ENCODE data around the gene IL20RA.
"Not testable (repeated sequence)": the region's sequence is repeated elsewhere in the genome, so short reads cannot be mapped to it uniquely, and the experiment has no call there.

IL20RA gene

GRCh38 chr6:137005073-137005472 is 39.7 kb downstream of the IL20RA start:
- DNase-seq, result no peak

GRCh38 chr6:137002505-137002904 is 42.3 kb downstream of the IL20RA start:
- no peak for DNase-seq

DNA sequence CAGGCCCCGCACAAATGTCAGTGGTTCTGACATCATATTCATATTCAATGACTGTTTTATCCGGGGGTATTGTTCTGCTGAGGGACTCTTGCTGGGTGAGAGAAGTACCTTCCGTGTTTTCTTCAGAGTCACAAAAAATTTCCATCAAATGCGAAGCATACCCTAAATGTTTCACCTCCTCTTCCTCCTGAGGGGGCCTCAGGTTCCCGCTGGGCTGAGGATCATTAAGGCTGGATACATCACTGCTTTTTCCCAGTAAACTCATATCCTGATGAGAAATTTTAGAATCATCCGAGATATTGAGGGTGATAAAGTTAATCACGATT is 42.8 kb downstream of the IL20RA start:
- no peak for DNase-seq

DNA sequence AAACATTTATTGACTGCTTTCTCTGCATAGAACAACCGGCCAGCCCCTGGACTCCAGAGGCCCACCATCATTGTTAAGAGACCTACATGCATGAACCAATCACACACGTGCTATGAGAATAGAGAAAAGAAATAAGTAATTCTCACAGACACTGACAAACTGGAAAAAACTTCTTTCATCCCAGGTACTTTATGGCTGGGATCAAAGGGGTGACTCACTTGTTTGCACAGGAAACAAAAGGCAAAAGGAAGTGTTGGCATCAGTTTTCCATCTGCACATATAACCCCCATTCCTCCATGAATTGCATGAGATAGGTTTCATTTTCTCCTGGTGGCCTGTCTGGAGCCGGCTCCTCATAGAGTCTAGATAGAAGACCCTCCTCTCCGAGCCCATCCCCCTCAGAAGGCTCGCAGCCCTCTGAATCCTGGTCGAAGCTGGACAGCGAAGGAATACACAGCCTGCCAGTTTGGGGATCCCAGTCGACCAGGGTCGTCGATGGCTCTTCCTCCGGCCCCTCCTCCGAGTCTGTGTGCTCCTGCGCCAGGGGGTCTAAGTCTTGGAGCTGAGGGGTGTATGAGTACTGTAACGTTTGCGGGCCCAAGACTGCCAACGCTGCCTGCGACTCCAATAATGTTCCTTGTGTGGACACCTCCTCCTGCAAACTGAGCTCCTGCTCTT is 43.3 kb downstream of the IL20RA start:
- no peak for DNase-seq

GRCh38 chr6:137000825-137001224 is 43.9 kb downstream of the IL20RA start:
- DNase-seq, result no peak

GRCh38 chr6:136995521-136995920 is 49.2 kb downstream of the IL20RA start:
- DNase-seq, result no peak

DNA sequence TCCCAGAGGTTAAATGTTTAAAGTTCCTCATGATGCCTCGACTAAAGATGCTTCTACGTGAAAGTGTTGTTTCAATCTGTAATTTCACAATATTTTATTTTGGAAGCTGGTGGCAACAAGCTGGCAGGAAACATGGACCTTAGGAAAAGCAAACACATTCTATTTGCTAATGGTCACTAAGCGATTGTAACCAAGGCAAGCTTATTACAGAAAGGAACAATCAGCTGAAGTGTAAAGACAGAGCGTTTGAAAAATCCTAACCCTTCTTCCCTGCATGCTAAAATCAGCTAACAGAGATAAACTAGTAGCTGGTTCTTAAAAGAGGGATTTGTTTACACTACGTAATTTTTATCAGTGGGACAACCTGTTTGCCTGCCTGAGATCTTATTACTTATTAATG is 50.0 kb downstream of the IL20RA start:
- DNase-seq, result no peak

- DNase-seq, result no peak
These were observed 52.7 kb downstream of the IL20RA start for GRCh38 chr6:136992113-136992512.

DNA sequence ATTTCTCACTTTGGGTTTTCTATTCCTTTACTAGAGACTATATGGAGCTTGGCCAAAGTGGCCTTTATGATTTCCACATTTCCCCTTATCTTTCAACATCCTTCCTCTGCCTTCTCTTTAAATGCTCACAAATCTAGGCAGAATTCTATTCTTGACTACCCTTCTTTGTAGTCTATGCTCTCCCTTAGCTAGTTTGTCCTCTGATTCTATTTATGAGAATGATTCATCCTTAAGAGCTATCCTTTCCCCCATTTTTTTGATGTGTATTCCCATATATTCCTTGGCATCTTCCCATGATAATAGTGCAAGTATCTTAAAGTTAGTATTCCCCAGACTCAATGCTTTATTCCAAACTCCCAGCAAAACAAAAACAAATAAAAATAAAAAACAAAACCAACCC is 53.1 kb downstream of the IL20RA start:
- no peak for DNase-seq

GRCh38 chr6:136990754-136991153 is 54.0 kb downstream of the IL20RA start:
- DNase-seq, result no peak

DNA sequence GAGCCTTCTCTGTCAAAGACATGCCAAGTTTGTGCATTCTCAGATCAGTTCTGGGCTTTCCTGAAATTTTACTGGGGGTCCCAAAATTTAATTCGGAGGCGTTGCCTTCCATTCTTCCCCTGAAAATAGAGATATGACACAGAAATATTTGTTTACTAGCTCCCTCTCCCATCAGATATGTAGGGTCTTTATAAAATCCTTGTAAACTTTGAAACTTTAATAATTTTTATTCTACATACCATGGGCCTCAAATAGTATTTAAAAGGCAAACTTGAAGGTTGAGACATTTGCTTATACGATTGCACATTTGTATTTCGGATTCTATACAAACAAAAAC is 54.6 kb downstream of the IL20RA start:
- DNase-seq, result no peak

- no peak for DNase-seq
These were observed 55.1 kb downstream of the IL20RA start for GRCh38 chr6:136989571-136990241.

DNA sequence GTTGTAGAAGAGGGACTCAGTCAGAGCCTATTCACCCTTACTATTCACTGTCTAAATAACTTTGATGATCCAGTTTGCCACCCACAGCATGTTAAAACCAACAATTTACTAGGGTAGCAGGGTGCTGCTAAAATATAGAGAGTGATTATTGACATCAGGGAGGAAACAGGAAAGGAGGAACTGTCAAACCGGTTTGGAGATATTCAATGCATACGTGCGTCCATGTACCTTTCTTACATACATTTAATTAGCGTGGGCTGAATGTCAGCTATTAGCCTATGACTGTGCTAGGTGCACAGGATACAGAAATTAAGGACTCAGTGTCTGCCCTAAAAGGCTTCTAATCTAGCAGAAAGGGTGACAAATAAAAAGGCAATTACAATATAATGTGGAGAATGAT is 57.2 kb downstream of the IL20RA start:
- no peak for DNase-seq

GRCh38 chr6:136985502-136985901 is 59.3 kb downstream of the IL20RA start:
- no peak for DNase-seq

DNA sequence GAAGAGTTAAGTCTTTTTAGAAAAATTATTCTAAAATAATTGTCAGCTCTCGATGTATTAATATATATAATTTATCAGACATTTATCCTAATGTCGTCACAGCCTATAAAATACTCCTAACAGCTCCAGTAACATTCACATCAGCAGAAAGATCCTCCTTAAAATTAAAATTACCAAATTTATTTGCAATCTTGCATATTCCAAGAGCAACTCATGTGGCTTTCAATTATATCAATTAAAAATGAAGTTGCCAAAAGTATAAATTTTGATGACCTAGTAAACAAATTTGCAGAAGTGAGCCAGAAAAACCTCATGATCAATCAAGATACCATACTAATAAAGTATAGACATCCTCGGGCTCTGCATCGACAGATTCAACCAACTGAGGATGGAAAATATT is 60.2 kb downstream of the IL20RA start:
- DNase-seq, result no peak

GRCh38 chr6:136983687-136984086 is 61.1 kb downstream of the IL20RA start:
- no peak for DNase-seq

GRCh38 chr6:136982928-136983327 is 61.8 kb downstream of the IL20RA start:
- no peak for DNase-seq

- no peak for DNase-seq
These were observed 64.7 kb downstream of the IL20RA start for GRCh38 chr6:136980070-136980469.

DNA sequence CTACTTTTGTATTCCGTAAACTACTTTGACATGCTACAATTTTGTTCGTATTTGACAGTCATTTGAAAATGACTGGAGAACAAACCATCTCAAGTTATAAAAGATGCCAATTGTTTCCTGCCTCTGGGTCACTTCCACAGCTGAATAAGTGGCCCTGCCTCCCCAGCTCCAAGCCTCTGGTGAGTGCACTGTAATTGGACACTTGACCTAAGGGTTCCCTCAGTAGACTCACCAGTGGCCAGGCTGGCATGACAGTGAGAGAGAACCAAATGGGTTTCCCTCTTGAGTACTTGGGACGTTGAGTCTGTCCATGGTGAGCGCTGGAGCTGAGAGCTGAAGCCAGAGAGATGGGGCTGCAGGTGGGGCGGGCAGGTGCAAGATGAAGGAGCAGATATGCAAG is 65.6 kb downstream of the IL20RA start:
- DNase-seq, result no peak

- no peak for DNase-seq
These were observed 67.7 kb downstream of the IL20RA start for GRCh38 chr6:136977075-136977474.

DNA sequence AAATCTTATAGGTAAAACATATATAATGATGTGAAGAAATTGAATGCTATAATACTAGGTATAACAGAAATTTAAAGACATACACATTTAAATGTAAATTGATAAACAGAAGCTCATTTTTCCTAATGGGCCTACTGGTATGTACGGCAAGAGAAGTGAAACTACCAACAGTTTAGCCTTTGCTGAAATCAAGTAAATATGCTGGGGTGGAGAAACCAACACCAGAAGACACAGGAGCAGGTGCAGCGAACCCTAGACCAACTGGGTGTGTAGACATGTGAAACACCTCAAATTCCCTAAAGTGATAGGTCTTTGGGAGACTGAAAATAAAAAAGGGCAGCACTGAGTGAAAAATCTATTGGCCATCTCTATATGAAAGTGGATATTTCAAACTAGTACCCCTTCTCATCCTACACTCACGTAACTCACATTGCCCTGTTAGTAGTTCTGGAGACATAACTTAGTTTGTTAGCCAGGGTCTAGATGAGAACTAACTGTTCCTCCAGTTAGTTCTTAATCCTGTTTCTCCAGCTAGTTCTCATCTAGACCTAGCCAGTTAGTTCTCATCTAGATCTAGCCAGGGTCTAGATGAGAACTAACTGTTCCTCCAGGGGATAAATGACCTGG is 69.6 kb downstream of the IL20RA start:
- no peak for DNase-seq

DNA sequence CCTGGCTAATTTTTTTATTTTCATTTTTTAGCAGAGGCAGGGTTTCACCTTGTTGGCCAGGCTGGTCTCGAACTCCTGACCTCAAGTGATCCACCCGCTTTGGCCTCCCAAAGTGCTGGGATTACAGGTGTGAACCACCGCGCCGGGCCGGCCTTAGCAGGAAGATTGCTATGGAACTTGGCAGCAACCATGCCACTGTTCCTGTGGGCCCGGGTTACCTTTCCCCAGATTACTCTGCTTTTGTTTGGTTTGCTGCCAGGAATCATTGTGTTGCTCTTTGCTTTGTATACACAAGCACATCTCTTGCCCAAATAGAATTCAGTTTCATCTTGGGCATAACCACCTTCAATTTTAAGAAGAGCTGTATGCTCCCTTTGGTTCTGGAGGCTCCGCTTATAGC is 71.0 kb downstream of the IL20RA start:
- DNase-seq, result not testable (repeated sequence)

GRCh38 chr6:136971609-136972008 is 73.2 kb downstream of the IL20RA start:
- DNase-seq, result no peak

- DNase-seq, result no peak
These were observed 74.8 kb downstream of the IL20RA start for GRCh38 chr6:136969930-136970329.

DNA sequence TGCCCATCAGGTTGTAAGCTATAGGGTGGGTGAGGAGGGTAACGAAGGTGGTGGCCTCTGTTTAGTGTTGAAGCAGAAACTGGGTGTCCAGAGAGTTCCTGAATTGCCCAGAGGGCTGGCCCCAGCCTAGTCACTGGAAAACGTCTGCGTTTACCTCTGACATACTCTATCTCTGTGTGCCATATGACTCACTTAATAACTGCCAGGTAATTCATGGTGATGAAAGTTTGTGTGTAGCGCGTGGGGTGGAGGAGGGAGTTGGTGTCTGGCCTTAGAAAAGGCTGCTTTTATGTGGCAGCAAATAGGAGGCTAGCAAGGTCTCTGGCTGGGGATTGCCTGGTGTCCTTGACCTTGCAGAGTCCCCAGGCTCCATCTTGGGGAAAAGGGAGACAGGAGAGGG is 75.3 kb downstream of the IL20RA start:
- no peak for DNase-seq
